ENCODE results near the gene RGS19. TPM values are rescaled to one million over a fixed set of nuclear protein-coding genes. Genes with fewer than 3 reads are reported as not detected.

Gene RGS19
- total RNA-seq, 1 donor from 2014 or later: 7.6 TPM

DNA sequence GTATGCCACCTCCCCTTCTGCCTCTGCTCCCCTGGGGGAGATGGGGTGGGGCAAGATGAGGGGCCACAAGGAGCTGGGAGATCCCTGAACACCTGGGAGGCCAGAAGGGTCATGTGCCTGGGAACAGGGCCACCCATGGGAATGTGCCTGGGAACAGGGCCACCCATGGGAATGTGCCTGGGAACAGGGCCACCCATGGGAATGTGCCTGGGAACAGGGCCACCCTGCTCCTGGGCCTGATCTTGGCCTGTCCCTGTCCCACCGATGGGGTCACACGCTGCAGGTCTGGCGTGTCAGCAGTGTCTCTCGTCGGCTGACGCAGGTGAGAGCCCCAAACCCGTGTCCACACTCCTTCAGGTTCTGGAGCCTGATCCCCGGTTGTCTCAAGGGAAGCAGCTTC, 4.4 kb downstream of the RGS19 start:
- Mint-ChIP-seq H3K9me3 (ENCODE audit: low read depth) (no peaks in the 10 kb centered on the region), H3K27me3 (no peaks in the 10 kb centered on the region), H3K4me3 (ENCODE audit: low read depth) (no peak overlapping the region), H3K36me3 (ENCODE audit: insufficient read depth) (no peaks in the 10 kb centered on the region), H3K27ac (no peak overlapping the region), H3K4me1 (ENCODE audit: low read depth) (peaks cover 2% of the 10 kb centered on the region)
- TF ChIP-seq, protein P1, sequence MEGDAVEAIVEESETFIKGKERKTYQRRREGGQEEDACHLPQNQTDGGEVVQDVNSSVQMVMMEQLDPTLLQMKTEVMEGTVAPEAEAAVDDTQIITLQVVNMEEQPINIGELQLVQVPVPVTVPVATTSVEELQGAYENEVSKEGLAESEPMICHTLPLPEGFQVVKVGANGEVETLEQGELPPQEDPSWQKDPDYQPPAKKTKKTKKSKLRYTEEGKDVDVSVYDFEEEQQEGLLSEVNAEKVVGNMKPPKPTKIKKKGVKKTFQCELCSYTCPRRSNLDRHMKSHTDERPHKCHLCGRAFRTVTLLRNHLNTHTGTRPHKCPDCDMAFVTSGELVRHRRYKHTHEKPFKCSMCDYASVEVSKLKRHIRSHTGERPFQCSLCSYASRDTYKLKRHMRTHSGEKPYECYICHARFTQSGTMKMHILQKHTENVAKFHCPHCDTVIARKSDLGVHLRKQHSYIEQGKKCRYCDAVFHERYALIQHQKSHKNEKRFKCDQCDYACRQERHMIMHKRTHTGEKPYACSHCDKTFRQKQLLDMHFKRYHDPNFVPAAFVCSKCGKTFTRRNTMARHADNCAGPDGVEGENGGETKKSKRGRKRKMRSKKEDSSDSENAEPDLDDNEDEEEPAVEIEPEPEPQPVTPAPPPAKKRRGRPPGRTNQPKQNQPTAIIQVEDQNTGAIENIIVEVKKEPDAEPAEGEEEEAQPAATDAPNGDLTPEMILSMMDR (IDR thresholded peaks at IDR 0.05; ENCODE audit: unreplicated experiment): no peak
- no peak for DNase-seq (ENCODE audit: low spot score, unreplicated experiment)

DNA sequence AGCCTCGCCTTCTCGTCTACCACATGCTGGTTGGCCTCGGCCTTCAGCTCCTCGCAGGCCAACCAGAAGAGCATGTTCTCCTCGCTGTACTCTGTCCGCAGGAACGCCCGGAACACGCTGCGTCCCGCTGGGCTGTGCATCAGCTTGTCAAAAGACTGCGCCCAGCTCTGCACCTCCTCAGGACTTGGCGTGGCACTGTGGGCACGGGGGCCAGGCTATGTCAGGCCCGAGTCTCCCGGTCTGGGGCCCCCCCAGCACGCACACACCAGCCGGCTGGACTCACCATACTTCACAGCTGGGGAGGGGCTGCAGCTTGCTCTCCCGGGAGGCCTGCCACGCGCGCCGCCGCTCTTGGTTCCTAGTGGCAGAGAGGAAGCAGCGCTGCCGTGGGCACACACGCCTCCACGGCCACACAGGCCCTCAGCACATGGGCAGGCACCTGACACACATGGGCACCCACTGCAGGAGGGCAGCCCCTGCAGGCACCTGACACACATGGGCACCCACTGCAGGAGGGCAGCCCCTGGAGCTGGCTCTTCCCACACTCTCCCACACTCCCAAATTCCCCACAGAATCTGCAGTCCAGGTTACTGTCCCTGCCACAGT, 5.0 kb downstream of the RGS19 start:
- peaks cover 2% of the 10 kb centered on the region for H3K4me1 Mint-ChIP-seq (ENCODE audit: low read depth)
- no peak overlapping the region for H3K4me3 Mint-ChIP-seq (ENCODE audit: low read depth)
- TF ChIP-seq, protein P1 (IDR thresholded peaks at IDR 0.05; ENCODE audit: unreplicated experiment): no peak
- no peak overlapping the region for H3K27ac Mint-ChIP-seq
- H3K36me3 Mint-ChIP-seq (ENCODE audit: insufficient read depth): no peaks in the 10 kb centered on the region
- H3K9me3 Mint-ChIP-seq (ENCODE audit: low read depth): no peaks in the 10 kb centered on the region
- no peak for DNase-seq (ENCODE audit: low spot score, unreplicated experiment)
- H3K27me3 Mint-ChIP-seq: no peaks in the 10 kb centered on the region

DNA sequence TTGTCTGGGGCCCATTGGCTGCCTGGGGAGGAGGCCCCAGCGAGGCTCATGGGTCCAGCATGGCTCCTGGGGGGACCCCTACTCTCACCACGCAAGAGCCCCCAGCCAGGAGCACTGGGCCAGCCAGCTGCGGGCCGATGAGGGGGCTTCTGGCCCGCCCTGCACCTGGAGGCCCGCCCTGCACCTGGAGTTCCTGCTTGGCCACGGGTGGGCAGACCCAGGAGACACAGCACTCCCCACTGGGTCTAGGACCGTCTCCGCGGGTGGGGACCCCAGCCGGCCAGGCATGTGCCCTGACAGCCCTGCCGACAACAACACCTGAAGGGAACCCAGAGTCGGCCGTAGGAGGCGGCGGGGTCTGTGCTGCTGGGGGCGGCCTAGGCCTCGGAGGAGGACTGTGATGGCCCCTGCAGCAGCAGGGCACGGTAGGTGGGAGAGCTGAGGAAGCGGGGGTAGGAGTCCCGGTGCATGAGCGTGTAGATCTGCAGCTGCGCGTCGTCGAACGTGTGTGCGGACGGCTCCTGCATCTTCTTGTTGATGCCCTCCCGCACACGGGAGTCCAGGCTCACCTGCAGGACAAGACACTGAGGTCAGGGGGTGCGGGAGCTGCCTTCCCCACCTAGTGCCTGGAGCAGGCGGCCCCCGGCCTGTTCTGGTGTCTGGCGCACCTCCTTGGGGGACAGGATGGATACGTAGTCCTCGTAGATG, 5.7 kb downstream of the RGS19 start:
- H3K36me3 Mint-ChIP-seq (ENCODE audit: insufficient read depth): no peaks in the 10 kb centered on the region
- no peaks in the 10 kb centered on the region for H3K9me3 Mint-ChIP-seq (ENCODE audit: low read depth)
- no peak overlapping the region for H3K4me3 Mint-ChIP-seq (ENCODE audit: low read depth)

DNA sequence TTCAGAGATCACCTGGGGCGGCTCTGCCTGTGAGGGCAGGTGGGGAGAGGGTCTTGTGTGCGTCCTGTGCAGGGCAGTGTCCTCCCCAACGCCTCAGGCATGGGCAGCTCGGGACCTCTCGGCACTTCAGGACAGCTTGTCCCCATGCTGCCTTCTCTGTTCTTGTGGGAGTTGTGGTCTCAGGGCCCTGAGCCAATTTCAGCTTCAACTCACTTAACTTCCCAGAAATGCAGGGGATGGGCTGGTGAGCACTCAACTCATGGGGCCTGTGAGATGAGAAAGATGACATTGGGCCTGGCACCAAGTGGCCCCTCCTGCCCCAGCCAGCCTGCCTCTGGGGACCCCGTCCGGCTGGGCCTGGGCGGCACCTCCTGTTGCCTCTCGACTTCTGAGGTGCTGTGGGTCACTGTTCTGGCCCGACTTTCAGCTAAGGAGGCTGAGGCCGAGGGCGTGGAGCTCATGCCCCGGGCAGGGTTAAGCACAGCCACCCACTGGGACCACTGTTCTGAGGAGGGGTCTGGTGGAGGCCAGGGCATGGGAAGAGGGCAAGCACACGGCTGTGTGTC, 6.7 kb downstream of the RGS19 start:
- no peaks in the 10 kb centered on the region for H3K36me3 Mint-ChIP-seq (ENCODE audit: insufficient read depth)
- TF ChIP-seq, protein P1 (IDR thresholded peaks at IDR 0.05; ENCODE audit: unreplicated experiment): no peak

More for the DNA sequence above, 5.7 kb downstream of the RGS19 start:
- no peak for DNase-seq (ENCODE audit: low spot score, unreplicated experiment)
- Mint-ChIP-seq H3K4me1 (ENCODE audit: low read depth) (no peaks in the 10 kb centered on the region), H3K27ac (no peak overlapping the region), H3K27me3 (no peaks in the 10 kb centered on the region)
- TF ChIP-seq, protein P1 (IDR thresholded peaks at IDR 0.05; ENCODE audit: unreplicated experiment): no peak

DNA sequence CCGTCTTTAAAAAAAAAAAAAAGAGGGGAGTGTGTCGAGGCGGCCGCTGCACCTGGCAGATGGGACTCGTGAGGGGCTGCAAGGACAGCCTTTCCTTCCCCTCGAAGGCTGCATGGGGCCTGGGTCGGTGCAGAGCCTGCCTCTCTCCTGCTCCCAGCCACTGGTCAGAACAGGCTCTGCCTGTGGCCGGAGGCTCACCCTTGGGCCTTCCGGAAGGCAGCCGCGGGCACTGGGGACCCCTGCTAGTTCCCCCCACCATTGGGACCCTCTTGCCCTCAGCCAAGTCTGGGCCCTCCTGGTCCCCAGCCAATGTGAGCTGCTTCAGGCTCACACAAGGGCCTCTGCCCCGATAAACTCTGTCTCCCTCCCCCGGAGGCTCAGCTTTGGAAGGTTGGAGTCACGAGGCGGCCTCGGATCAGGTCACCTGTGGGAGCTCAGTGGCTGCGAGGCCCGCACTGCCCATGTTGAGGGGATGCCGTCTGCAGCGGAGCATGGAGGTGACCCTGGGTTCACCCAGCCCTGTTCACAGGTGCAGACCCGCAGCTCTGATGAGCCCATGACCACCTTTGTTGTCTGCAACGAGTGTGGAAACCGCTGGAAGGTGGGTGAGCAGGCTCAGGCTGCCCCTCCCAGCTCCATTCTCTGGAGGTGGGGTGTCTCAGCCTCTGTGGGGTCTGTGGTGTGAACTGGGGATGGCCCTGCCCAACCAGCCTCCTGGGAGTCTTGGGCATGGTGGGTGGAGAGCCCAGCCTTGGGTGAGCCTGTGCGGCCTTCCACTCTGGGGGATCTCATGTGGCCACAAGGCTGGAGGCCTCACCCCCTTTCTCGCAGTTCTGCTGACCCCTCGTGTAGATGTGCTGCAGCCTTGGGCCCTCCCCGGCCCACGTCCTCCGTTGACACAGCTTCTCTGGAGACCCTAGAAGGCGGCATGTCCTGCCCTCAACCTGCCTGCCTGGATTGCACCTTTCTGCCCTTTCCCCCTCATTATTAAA, 7.7 kb downstream of the RGS19 start:
- Mint-ChIP-seq H3K4me3 (ENCODE audit: low read depth) (no peak overlapping the region), H3K36me3 (ENCODE audit: insufficient read depth) (no peaks in the 10 kb centered on the region), H3K27me3 (no peaks in the 10 kb centered on the region), H3K4me1 (ENCODE audit: low read depth) (no peaks in the 10 kb centered on the region), H3K9me3 (ENCODE audit: low read depth) (no peaks in the 10 kb centered on the region), H3K27ac (no peak overlapping the region)
- TF ChIP-seq, protein P1 (IDR thresholded peaks at IDR 0.05; ENCODE audit: unreplicated experiment): no peak
- DNase-seq (ENCODE audit: low spot score, unreplicated experiment): no peak

More for the DNA sequence above, 6.7 kb downstream of the RGS19 start:
- no peaks in the 10 kb centered on the region for H3K9me3 Mint-ChIP-seq (ENCODE audit: low read depth)
- no peaks in the 10 kb centered on the region for H3K27me3 Mint-ChIP-seq
- DNase-seq (ENCODE audit: low spot score, unreplicated experiment): no peak
- no peaks in the 10 kb centered on the region for H3K4me1 Mint-ChIP-seq (ENCODE audit: low read depth)
- H3K4me3 Mint-ChIP-seq (ENCODE audit: low read depth): no peak overlapping the region
- no peak overlapping the region for H3K27ac Mint-ChIP-seq
